ENCODE data around the gene LPXN. TPM values are rescaled to one million over a fixed set of nuclear protein-coding genes. Genes with fewer than 3 reads are reported as not detected.

The LPXN gene
- total RNA-seq, 4 donors from 2014 or later = 5.8 to 14.4 (median 9.4) TPM

- no peaks in the 10 kb centered on the region for H3K27me3 ChIP-seq
- WGBS, 2 donors = 50 to 72% methylated on average over 1 of the region's 1 CpG
- H3K4me1 ChIP-seq = no peaks in the 10 kb centered on the region
- H3K36me3 ChIP-seq = no peaks in the 10 kb centered on the region
- no peak for DNase-seq
- no peak overlapping the region for H3K27ac ChIP-seq
- no peaks in the 10 kb centered on the region for H3K9me3 ChIP-seq
- H3K4me3 ChIP-seq (replicated peaks in 1 of 3) = no peak overlapping the region
- intact Hi-C loops (cut with DNase I) = no loop called here
- TF ChIP-seq CTCF (IDR thresholded peaks at IDR 0.05) (no peak), POLR2A (IDR thresholded peaks at IDR 0.05) (no peak)
Observed at GRCh38 chr11:58509748-58510147, 65.9 kb downstream of the LPXN start.

GRCh38 chr11:58508814-58509213, 66.8 kb downstream of the LPXN start:
- H3K27ac ChIP-seq = no peak overlapping the region
- intact Hi-C loops (cut with DNase I) = no loop called here

GRCh38 chr11:58508005-58508404, 67.7 kb downstream of the LPXN start, which contains the start of gene OR5B21:
Gene OR5B21, minus strand, starts transcription at chr11:58508105. Its CDS starts 0 bp downstream, at chr11:58508105.
- Histone ChIP-seq H3K4me3 (replicated peaks in 1 of 3) (no peak within 1 kb of the TSS), H3K36me3 (no peaks in the 10 kb centered on the region), H3K27me3 (no peaks in the 10 kb centered on the region), H3K9me3 (no peaks in the 10 kb centered on the region), H3K27ac (no peak within 1 kb of the TSS), H3K4me1 (no peaks in the 10 kb centered on the region)
- no peak for DNase-seq
- TF ChIP-seq POLR2A (IDR thresholded peaks at IDR 0.05) (no peak), CTCF (IDR thresholded peaks at IDR 0.05) (no peak)
- intact Hi-C loops (cut with DNase I) = no loop called here
- 97 to 98% methylated on average over 1 of the region's 1 CpG for WGBS, 2 donors

More at GRCh38 chr11:58508814-58509213, 66.8 kb downstream of the LPXN start:
- Histone ChIP-seq H3K4me3 (replicated peaks in 1 of 3) (no peak overlapping the region), H3K36me3 (no peaks in the 10 kb centered on the region), H3K4me1 (no peaks in the 10 kb centered on the region), H3K27me3 (no peaks in the 10 kb centered on the region), H3K9me3 (no peaks in the 10 kb centered on the region)
- TF ChIP-seq CTCF (IDR thresholded peaks at IDR 0.05) = no peak
- no peak for TF ChIP-seq POLR2A (IDR thresholded peaks at IDR 0.05)
- DNase-seq = no peak

- H3K4me3 ChIP-seq (replicated peaks in 1 of 3) = no peak overlapping the region
- intact Hi-C loops (cut with DNase I) = no loop called here
- no peak for DNase-seq
- 86 to 89% methylated on average over 4 of the region's 4 CpGs for WGBS, 2 donors
- TF ChIP-seq POLR2A (IDR thresholded peaks at IDR 0.05) (no peak), CTCF (IDR thresholded peaks at IDR 0.05) (no peak)
- H3K27me3 ChIP-seq = no peaks in the 10 kb centered on the region
- H3K9me3 ChIP-seq = no peaks in the 10 kb centered on the region
- no peaks in the 10 kb centered on the region for H3K36me3 ChIP-seq
- no peak overlapping the region for H3K27ac ChIP-seq
- H3K4me1 ChIP-seq = no peaks in the 10 kb centered on the region
Observed at GRCh38 chr11:58507355-58507754, 68.3 kb downstream of the LPXN start.

- Histone ChIP-seq H3K27ac (no peak overlapping the region), H3K4me3 (replicated peaks in 1 of 3) (no peak overlapping the region), H3K36me3 (no peaks in the 10 kb centered on the region), H3K27me3 (no peaks in the 10 kb centered on the region), H3K9me3 (no peaks in the 10 kb centered on the region), H3K4me1 (no peaks in the 10 kb centered on the region)
- no peak for DNase-seq
- WGBS, 2 donors = 73 to 78% methylated on average over 5 of the region's 5 CpGs
- TF ChIP-seq CTCF (IDR thresholded peaks at IDR 0.05) (no peak), POLR2A (IDR thresholded peaks at IDR 0.05) (no peak)
- intact Hi-C loops (cut with DNase I) = no loop called here
Observed at GRCh38 chr11:58506935-58507334, 68.7 kb downstream of the LPXN start.
